WTC11 (cell line): ENCODE results near the gene ANO2.

ENCODE experiments used
- E2F5 ChIP-seq: sonication (generic); formaldehyde crosslinking; IDR thresholded peaks from 2 replicates; pipeline ENCODE4 v1.8.1; 2022; ENCODE audit warnings: mild to moderate bottlenecking, moderate library complexity, missing genetic modification reagents
- FOXJ3 ChIP-seq: sonication (generic); formaldehyde crosslinking; IDR thresholded peaks from 2 replicates; pipeline ENCODE4 v1.9.0; 2021; ENCODE audit warnings: missing genetic modification reagents, mild to moderate bottlenecking, borderline replicate concordance
- NR3C1 ChIP-seq: sonication (generic); formaldehyde crosslinking; conservative IDR thresholded peaks from 2 replicates; pipeline ENCODE4 v1.8.1; 2023; ENCODE audit warnings: low read depth, mild to moderate bottlenecking, missing genetic modification reagents
- OVOL2 ChIP-seq: fragments of 250-450 bp; sonication (Bioruptor Pico); IDR thresholded peaks from 2 replicates; pipeline ENCODE4 v1.9.0; 2021; ENCODE audit warnings: mild to moderate bottlenecking, borderline replicate concordance
- TEAD4 ChIP-seq: sonication (generic); formaldehyde crosslinking; IDR thresholded peaks from 2 replicates; pipeline ENCODE4 v1.8.0; 2022; ENCODE audit warnings: mild to moderate bottlenecking, missing genetic modification reagents
- TF ChIP-seq, protein P1 (sequence below): fragments of 200-600 bp; IDR thresholded peaks from 2 replicates; pipeline ENCODE4 v1.8.0; 2022; ENCODE audit warnings: antibody characterized with exemption
- TF ChIP-seq, protein P2 (sequence below): sonication (generic); formaldehyde crosslinking; IDR thresholded peaks from 2 replicates; pipeline ENCODE4 v1.8.1; 2022; ENCODE audit warnings: missing genetic modification reagents, borderline replicate concordance
- TF ChIP-seq, protein P3 (sequence below): sonication (generic); formaldehyde crosslinking; IDR thresholded peaks from 2 replicates; pipeline ENCODE4 v1.8.0; 2023; ENCODE audit warnings: missing genetic modification reagents

DNA sequence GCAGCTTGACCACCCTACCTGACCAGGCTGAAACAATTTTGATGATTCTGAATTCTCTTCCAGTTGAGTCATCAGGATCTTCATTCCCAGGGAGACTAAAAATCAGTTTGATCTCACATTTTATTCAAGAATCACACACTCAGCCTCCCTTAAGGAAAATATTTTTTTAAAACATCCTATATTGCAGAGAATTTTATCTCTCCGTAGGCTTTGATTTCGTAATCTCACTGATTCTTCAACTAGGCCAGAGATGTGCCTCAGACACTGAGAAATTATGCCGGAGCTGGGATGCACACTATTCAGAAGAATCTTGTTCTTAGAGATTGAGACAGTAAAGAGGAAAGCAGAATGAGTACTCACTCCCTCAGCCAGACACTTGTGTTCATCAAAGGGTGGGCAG lies 7.0 kb upstream of the ANO2 start:
- TF ChIP-seq TEAD4: no peak
- TF ChIP-seq, protein P1, sequence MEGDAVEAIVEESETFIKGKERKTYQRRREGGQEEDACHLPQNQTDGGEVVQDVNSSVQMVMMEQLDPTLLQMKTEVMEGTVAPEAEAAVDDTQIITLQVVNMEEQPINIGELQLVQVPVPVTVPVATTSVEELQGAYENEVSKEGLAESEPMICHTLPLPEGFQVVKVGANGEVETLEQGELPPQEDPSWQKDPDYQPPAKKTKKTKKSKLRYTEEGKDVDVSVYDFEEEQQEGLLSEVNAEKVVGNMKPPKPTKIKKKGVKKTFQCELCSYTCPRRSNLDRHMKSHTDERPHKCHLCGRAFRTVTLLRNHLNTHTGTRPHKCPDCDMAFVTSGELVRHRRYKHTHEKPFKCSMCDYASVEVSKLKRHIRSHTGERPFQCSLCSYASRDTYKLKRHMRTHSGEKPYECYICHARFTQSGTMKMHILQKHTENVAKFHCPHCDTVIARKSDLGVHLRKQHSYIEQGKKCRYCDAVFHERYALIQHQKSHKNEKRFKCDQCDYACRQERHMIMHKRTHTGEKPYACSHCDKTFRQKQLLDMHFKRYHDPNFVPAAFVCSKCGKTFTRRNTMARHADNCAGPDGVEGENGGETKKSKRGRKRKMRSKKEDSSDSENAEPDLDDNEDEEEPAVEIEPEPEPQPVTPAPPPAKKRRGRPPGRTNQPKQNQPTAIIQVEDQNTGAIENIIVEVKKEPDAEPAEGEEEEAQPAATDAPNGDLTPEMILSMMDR: no peak
- TF ChIP-seq, protein P2, sequence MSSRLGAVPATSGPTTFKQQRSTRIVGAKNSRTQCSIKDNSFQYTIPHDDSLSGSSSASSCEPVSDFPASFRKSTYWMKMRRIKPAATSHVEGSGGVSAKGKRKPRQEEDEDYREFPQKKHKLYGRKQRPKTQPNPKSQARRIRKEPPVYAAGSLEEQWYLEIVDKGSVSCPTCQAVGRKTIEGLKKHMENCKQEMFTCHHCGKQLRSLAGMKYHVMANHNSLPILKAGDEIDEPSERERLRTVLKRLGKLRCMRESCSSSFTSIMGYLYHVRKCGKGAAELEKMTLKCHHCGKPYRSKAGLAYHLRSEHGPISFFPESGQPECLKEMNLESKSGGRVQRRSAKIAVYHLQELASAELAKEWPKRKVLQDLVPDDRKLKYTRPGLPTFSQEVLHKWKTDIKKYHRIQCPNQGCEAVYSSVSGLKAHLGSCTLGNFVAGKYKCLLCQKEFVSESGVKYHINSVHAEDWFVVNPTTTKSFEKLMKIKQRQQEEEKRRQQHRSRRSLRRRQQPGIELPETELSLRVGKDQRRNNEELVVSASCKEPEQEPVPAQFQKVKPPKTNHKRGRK (CRISPR knock-in tag): no peak
- TF ChIP-seq FOXJ3 (CRISPR knock-in tag): no peak
- no peak for TF ChIP-seq E2F5 (CRISPR knock-in tag)
- TF ChIP-seq, protein P3, sequence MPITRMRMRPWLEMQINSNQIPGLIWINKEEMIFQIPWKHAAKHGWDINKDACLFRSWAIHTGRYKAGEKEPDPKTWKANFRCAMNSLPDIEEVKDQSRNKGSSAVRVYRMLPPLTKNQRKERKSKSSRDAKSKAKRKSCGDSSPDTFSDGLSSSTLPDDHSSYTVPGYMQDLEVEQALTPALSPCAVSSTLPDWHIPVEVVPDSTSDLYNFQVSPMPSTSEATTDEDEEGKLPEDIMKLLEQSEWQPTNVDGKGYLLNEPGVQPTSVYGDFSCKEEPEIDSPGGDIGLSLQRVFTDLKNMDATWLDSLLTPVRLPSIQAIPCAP (CRISPR knock-in tag): no peak
- no peak for TF ChIP-seq OVOL2 (CRISPR knock-in tag)
- TF ChIP-seq NR3C1 (CRISPR knock-in tag): no peak
